Osteocyte (in vitro differentiated cells): ENCODE data around the gene FOXN4. TPM values are rescaled to one million over a fixed set of nuclear protein-coding genes. Genes with fewer than 3 reads are reported as not detected.
A peak's percentile ranks its signal among the peaks of the same experiment; 100 is the strongest.

Source experiments
- DNase-seq: peaks from one replicate; pipeline ENCODE4 v3.0.0; 2021; ENCODE audit warnings: mixed read lengths; ENCODE audit not compliant: unreplicated experiment; ENCODE audit errors: extremely low spot score
- H3K27ac Mint-ChIP-seq: one replicate; pipeline ENCODE4 v1.8.0; 2021; ENCODE audit warnings: mild to moderate bottlenecking, mixed read lengths; ENCODE audit not compliant: unreplicated experiment
- H3K27me3 Mint-ChIP-seq: one replicate; pipeline ENCODE4 v1.8.0; 2021; ENCODE audit warnings: mixed read lengths; ENCODE audit not compliant: unreplicated experiment
- H3K36me3 Mint-ChIP-seq: one replicate; pipeline ENCODE4 v1.8.0; 2021; ENCODE audit warnings: mixed read lengths; ENCODE audit not compliant: unreplicated experiment
- H3K4me1 Mint-ChIP-seq: one replicate; pipeline ENCODE4 v1.8.0; 2021; ENCODE audit warnings: mixed read lengths; ENCODE audit not compliant: unreplicated experiment
- H3K4me3 Mint-ChIP-seq: one replicate; pipeline ENCODE4 v1.8.0; 2021; ENCODE audit warnings: mild to moderate bottlenecking, moderate library complexity, mixed read lengths; ENCODE audit not compliant: unreplicated experiment
- H3K9me3 Mint-ChIP-seq: one replicate; pipeline ENCODE4 v1.8.0; 2021; ENCODE audit warnings: mixed read lengths; ENCODE audit not compliant: unreplicated experiment
- CTCF ChIP-seq: fragments of 200-600 bp; sonication (generic); IDR thresholded peaks from 2 replicates; pipeline ENCODE4 v1.5.0; 2021; ENCODE audit warnings: antibody characterized with exemption, mild to moderate bottlenecking, moderate library complexity
- total RNA-seq: library from RNA; stranded (reverse); gene quantifications from 2 replicates; pipeline ENCODE4 v1.2.1, GENCODE V29; 2021

The FOXN4 gene
- total RNA-seq, 1 donor from 2014 or later, result not detected

GRCh38 chr12:109267361-109267760, 41.7 kb downstream of the FOXN4 start:
- Mint-ChIP-seq H3K9me3 (peaks cover 11% of the 10 kb centered on the region), H3K27me3 (peaks cover 4% of the 10 kb centered on the region), H3K4me3 (no peak overlapping the region), H3K36me3 (peaks cover 4% of the 10 kb centered on the region), H3K27ac (no peak overlapping the region), H3K4me1 (no peaks in the 10 kb centered on the region)
- no peak for TF ChIP-seq CTCF
- DNase-seq, result no peak

GRCh38 chr12:109266106-109266879, 42.8 kb downstream of the FOXN4 start:
- DNase-seq, result no peak
- no peak for TF ChIP-seq CTCF
- H3K4me1 Mint-ChIP-seq, result no peaks in the 10 kb centered on the region
- H3K27ac Mint-ChIP-seq, result no peak overlapping the region
- H3K4me3 Mint-ChIP-seq, result no peak overlapping the region
- peaks cover 11% of the 10 kb centered on the region for H3K9me3 Mint-ChIP-seq
- peaks cover under 1% of the 10 kb centered on the region for H3K27me3 Mint-ChIP-seq
- peaks cover 4% of the 10 kb centered on the region for H3K36me3 Mint-ChIP-seq

GRCh38 chr12:109264943-109265650, 44.0 kb downstream of the FOXN4 start:
- H3K27ac Mint-ChIP-seq, result no peak overlapping the region
- H3K27me3 Mint-ChIP-seq, result no peaks in the 10 kb centered on the region
- H3K9me3 Mint-ChIP-seq, result peaks cover 6% of the 10 kb centered on the region
- no peaks in the 10 kb centered on the region for H3K4me1 Mint-ChIP-seq
- H3K36me3 Mint-ChIP-seq, result peaks cover 4% of the 10 kb centered on the region
- no peak for DNase-seq
- no peak for TF ChIP-seq CTCF
- no peak overlapping the region for H3K4me3 Mint-ChIP-seq

GRCh38 chr12:109264095-109264942, 44.8 kb downstream of the FOXN4 start:
- no peaks in the 10 kb centered on the region for H3K4me1 Mint-ChIP-seq
- no peaks in the 10 kb centered on the region for H3K27me3 Mint-ChIP-seq
- DNase-seq, result no peak
- peak; percentile 61 for TF ChIP-seq CTCF
- H3K4me3 Mint-ChIP-seq, result no peak overlapping the region
- peaks cover 4% of the 10 kb centered on the region for H3K36me3 Mint-ChIP-seq
- H3K9me3 Mint-ChIP-seq, result peaks cover 6% of the 10 kb centered on the region
- no peak overlapping the region for H3K27ac Mint-ChIP-seq
